IMR-90 (cell line): ENCODE results near the gene TNFRSF25. TPM values are rescaled to one million over a fixed set of nuclear protein-coding genes. Genes with fewer than 3 reads are reported as not detected.

Experiments
- FOS ChIP-seq: fragments of 150-350 bp; IDR thresholded peaks from 2 replicates; pipeline ENCODE4 v1.6.1; 2016; ENCODE audit warnings: low read depth, low read length
- MAFK ChIP-seq: IDR thresholded peaks from 2 replicates; pipeline ENCODE4 v1.6.1; 2012; ENCODE audit warnings: low read depth, low read length, improper control_type of control experiment
- RCOR1 ChIP-seq: IDR thresholded peaks from 2 replicates; pipeline ENCODE4 v1.6.1; 2012; ENCODE audit warnings: mild to moderate bottlenecking, low read length, improper control_type of control experiment; ENCODE audit not compliant: insufficient replicate concordance
- polyA plus RNA-seq, 3 experiments: library from polyadenylated mRNA; depleted of rRNA; stranded (reverse); fragments of >200 nt; gene quantifications; 2 replicates each; pipeline ENCODE4 v1.2.3, GENCODE V29; 2012; ENCODE audit warnings: low replicate concordance in 1 of 3
- total RNA-seq: library from RNA; depleted of rRNA; stranded (reverse); fragments of >200 nt; gene quantifications from 2 replicates; pipeline ENCODE4 v1.2.3, GENCODE V29; 2012
- TF ChIP-seq, protein P1 (sequence below): fragments of 150-350 bp; IDR thresholded peaks from 2 replicates; pipeline ENCODE4 v1.6.1; 2016; ENCODE audit warnings: low read depth, mild to moderate bottlenecking, low read length, moderate library complexity, borderline replicate concordance

TNFRSF25 gene
- total and polyA plus RNA-seq, 2 of the 4 experiments (the other 2 are of a cell fraction): 1.3 to 11.2 TPM

DNA sequence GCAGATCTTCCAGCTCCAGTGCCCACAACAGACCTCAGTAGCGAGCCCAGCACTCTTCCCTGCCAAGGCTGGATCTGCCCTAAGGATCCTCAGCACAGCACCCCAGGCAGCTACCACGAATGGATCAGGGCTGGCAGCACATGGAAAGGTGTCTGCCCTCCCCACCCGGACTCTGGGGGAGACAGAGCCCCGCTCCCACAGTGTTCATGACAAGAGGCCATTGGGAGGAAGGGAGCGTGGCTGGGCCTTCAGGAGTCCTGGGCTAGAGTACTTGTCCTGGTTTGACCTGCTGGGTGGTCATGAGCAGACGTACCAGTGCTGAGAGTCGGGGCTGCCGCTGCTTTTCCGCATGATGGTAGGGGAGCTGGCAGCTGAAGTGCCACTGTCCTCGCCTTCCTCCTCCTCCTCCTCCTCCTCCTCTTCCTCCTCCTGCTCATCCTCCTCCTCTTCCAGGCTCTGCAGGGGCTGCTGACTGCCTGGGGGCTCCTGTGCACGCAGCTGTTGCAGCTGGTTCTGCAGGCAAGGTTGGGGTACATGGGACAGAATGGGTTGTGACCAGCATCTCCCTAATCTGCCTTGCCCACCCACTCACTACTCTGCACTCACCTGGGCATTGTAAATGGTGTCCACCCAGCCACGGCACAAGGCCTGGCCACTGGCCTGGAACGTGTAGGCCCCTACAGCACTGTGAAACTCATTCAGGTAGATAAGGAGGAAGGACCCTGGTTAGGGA is 2.9 kb upstream of the TNFRSF25 start (continued):
- TF ChIP-seq RCOR1 (no peak), FOS (no peak), MAFK (no peak)
- TF ChIP-seq, protein P1, sequence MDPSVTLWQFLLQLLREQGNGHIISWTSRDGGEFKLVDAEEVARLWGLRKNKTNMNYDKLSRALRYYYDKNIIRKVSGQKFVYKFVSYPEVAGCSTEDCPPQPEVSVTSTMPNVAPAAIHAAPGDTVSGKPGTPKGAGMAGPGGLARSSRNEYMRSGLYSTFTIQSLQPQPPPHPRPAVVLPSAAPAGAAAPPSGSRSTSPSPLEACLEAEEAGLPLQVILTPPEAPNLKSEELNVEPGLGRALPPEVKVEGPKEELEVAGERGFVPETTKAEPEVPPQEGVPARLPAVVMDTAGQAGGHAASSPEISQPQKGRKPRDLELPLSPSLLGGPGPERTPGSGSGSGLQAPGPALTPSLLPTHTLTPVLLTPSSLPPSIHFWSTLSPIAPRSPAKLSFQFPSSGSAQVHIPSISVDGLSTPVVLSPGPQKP: no peak
